H1 (cell line): Measurements from ENCODE around the gene LTN1. TPM values are rescaled to one million over a fixed set of nuclear protein-coding genes. Genes with fewer than 3 reads are reported as not detected.

Source experiments
- CTCF ChIA-PET: fragments of 300-600 bp; sonication (Branson Sonifier 250); formaldehyde crosslinking; loops from one replicate; lab custom pipeline; 2021; ENCODE audit not compliant: partially characterized antibody; lab: Charles Lee
- POLR2A ChIA-PET: fragments of 300-600 bp; sonication (Branson Sonifier 250); formaldehyde crosslinking; loops from one replicate; lab custom pipeline; 2021; ENCODE audit warnings: inconsistent platforms; ENCODE audit not compliant: partially characterized antibody; lab: Charles Lee
- DNase-seq, 2 experiments: peaks; one replicate each; pipeline versions ENCODE4 v3.0.0 to v3.0.0-alpha.2; 2010 to 2022; ENCODE audit warnings: low spot score in 2 of 2, low read depth in 1 of 2, mixed read lengths in 1 of 2
- FAIRE-seq: peaks from 2 replicates; lab custom pipeline; 2011; peaks lifted over from hg19 to GRCh38; lab: Jason Lieb, UNC
- H2AFZ ChIP-seq: 2 replicates; pipeline ENCODE4 v1.8.1; 2012; ENCODE audit warnings: low read length, inconsistent platforms
- H2AK5ac ChIP-seq: 2 replicates; pipeline ENCODE4 v1.6.1; 2013; ENCODE audit warnings: low read depth, low read length
- H2BK120ac ChIP-seq: replicated peaks from 2 replicates; pipeline ENCODE3; 2013; ENCODE audit warnings: low read depth, low read length, inconsistent platforms
- H2BK12ac ChIP-seq: 2 replicates; pipeline ENCODE4 v1.6.1; 2013; ENCODE audit warnings: low read depth, low read length
- H2BK15ac ChIP-seq: 2 replicates; pipeline ENCODE4 v1.6.1; 2013; ENCODE audit warnings: low read length
- H2BK20ac ChIP-seq: 2 replicates; pipeline ENCODE4 v1.6.1; 2013; ENCODE audit warnings: low read length
- H2BK5ac ChIP-seq: 2 replicates; pipeline ENCODE4 v1.6.1; 2013; ENCODE audit warnings: low read depth, low read length
- H3K14ac ChIP-seq: 2 replicates; pipeline ENCODE4 v1.6.1; 2013; ENCODE audit warnings: inconsistent platforms; ENCODE audit not compliant: insufficient read length
- H3K18ac ChIP-seq: 2 replicates; pipeline ENCODE4 v1.6.1; 2013; ENCODE audit warnings: low read length; ENCODE audit errors: extremely low read depth
- H3K23ac ChIP-seq: 2 replicates; pipeline ENCODE4 v1.6.1; 2013; ENCODE audit warnings: inconsistent platforms; ENCODE audit not compliant: insufficient read length
- H3K23me2 ChIP-seq: 2 replicates; pipeline ENCODE4 v1.6.1; 2013; ENCODE audit warnings: low read depth, low read length
- H3K27ac ChIP-seq: 2 replicates; pipeline ENCODE4 v1.6.1; 2011; ENCODE audit warnings: low read depth, low read length, inconsistent platforms
- H3K27me3 ChIP-seq, 4 experiments: replicated peaks in 1 of 4; 1 replicate in 1 of 4; 2 replicates in 3 of 4; pipeline versions ENCODE4 v1.6.1 to v1.8.1; 2011 to 2013; ENCODE audit warnings: low read length in 3 of 4, mild to moderate bottlenecking in 3 of 4, inconsistent platforms in 2 of 4, mixed read lengths in 2 of 4, moderate library complexity in 1 of 4; ENCODE audit not compliant: control insufficient read depth in 3 of 4, insufficient read depth in 3 of 4; ENCODE audit errors: extremely low read depth in 1 of 4
- H3K36me3 ChIP-seq, 4 experiments: 2 replicates each; pipeline versions ENCODE4 v1.6.1 to v1.8.1; 2011 to 2013; ENCODE audit warnings: mild to moderate bottlenecking in 4 of 4, low read length in 3 of 4, moderate library complexity in 2 of 4, control low read depth in 1 of 4, inconsistent platforms in 1 of 4; ENCODE audit not compliant: insufficient read depth in 4 of 4, control insufficient read depth in 2 of 4
- H3K4ac ChIP-seq: replicated peaks from 2 replicates; pipeline ENCODE3; 2013; ENCODE audit warnings: low read length, low read depth, mixed read lengths, inconsistent platforms; ENCODE audit not compliant: insufficient read length
- H3K4me1 ChIP-seq, 4 experiments: replicated peaks in 1 of 4; 1 replicate in 1 of 4; 2 replicates in 3 of 4; pipeline versions ENCODE4 v1.6.1 to v1.8.1; 2011 to 2013; ENCODE audit warnings: low read length in 3 of 4, inconsistent platforms in 2 of 4, mixed read lengths in 1 of 4; ENCODE audit not compliant: insufficient read depth in 4 of 4, control insufficient read depth in 3 of 4
- H3K4me2 ChIP-seq, 2 experiments: 2 replicates each; pipeline versions ENCODE4 v1.6.1 to v1.8.1; 2011 to 2013; ENCODE audit warnings: low read depth in 2 of 2, low read length in 2 of 2, control low read depth in 1 of 2, inconsistent platforms in 1 of 2, mild to moderate bottlenecking in 1 of 2; ENCODE audit not compliant: insufficient read depth in 1 of 2
- H3K4me3 ChIP-seq, 4 experiments: fragments of 200-600, 300-600 bp in 1 of 4; sonication (generic), shearing (Covaris generic), sonication (Bioruptor Twin) in 1 of 4; 2 replicates each; pipeline versions ENCODE4 v1.5.1 to v1.8.1; 2011 to 2016; ENCODE audit warnings: low read length in 4 of 4, low read depth in 3 of 4, control low read depth in 2 of 4, inconsistent platforms in 2 of 4, mild to moderate bottlenecking in 2 of 4, mixed read lengths in 1 of 4, moderate library complexity in 1 of 4; ENCODE audit not compliant: insufficient read depth in 2 of 4; ENCODE audit errors: extremely low read depth in 1 of 4
- H3K56ac ChIP-seq: replicated peaks from 2 replicates; pipeline ENCODE3; 2013; ENCODE audit warnings: low read depth, mild to moderate bottlenecking, mixed read lengths, low read length, inconsistent platforms; ENCODE audit not compliant: insufficient read length
- H3K79me1 ChIP-seq: 2 replicates; pipeline ENCODE4 v1.6.1; 2013; ENCODE audit warnings: low read depth, low read length, control low read depth
- H3K79me2 ChIP-seq, 2 experiments: 2 replicates each; pipeline versions ENCODE4 v1.6.1 to v1.8.1; 2012 to 2013; ENCODE audit warnings: low read length in 2 of 2, mild to moderate bottlenecking in 2 of 2, inconsistent platforms in 1 of 2; ENCODE audit not compliant: insufficient read depth in 2 of 2, control insufficient read depth in 1 of 2
- H3K9ac ChIP-seq, 4 experiments: replicated peaks in 1 of 4; 1 replicate in 1 of 4; 2 replicates in 3 of 4; pipeline versions ENCODE4 v1.6.1 to v1.8.1; 2011 to 2013; ENCODE audit warnings: low read depth in 3 of 4, low read length in 3 of 4, control low read depth in 2 of 4, mild to moderate bottlenecking in 2 of 4, moderate library complexity in 2 of 4, inconsistent platforms in 1 of 4; ENCODE audit errors: extremely low read depth in 1 of 4
- H3K9me3 ChIP-seq, 2 experiments: 2 replicates each; pipeline versions ENCODE4 v1.6.1 to v1.8.1; 2012 to 2013; ENCODE audit warnings: mild to moderate bottlenecking in 2 of 2, moderate library complexity in 2 of 2, control low read depth in 1 of 2, inconsistent platforms in 1 of 2, low read depth in 1 of 2, low read length in 1 of 2, mixed read lengths in 1 of 2; ENCODE audit not compliant: insufficient read depth in 2 of 2
- H4K20me1 ChIP-seq, 2 experiments: replicated peaks in 1 of 2; 2 replicates each; pipeline versions ENCODE3 to v1.8.1; 2011 to 2013; ENCODE audit warnings: inconsistent platforms in 2 of 2, low read length in 2 of 2, mild to moderate bottlenecking in 1 of 2; ENCODE audit not compliant: insufficient read depth in 2 of 2, control insufficient read depth in 1 of 2
- H4K5ac ChIP-seq: 2 replicates; pipeline ENCODE4 v1.6.1; 2013; ENCODE audit warnings: low read length, low read depth, mixed read lengths, inconsistent platforms; ENCODE audit not compliant: insufficient read length
- H4K8ac ChIP-seq: 2 replicates; pipeline ENCODE4 v1.8.0; 2013; ENCODE audit warnings: mild to moderate bottlenecking, moderate library complexity, low read length, inconsistent platforms; ENCODE audit not compliant: insufficient read depth; ENCODE audit errors: extremely low read depth
- H4K91ac ChIP-seq: replicated peaks from 2 replicates; pipeline ENCODE3; 2013; ENCODE audit warnings: low read length, mixed read lengths, inconsistent platforms; ENCODE audit not compliant: insufficient read length
- ASH2L ChIP-seq: fragments of 200-600, 300-600 bp; sonication (generic); IDR thresholded peaks from one replicate; pipeline ENCODE4 v1.7.1; 2017; ENCODE audit warnings: low read length
- ATF2 ChIP-seq: IDR thresholded peaks from 2 replicates; pipeline ENCODE4 v1.6.1; 2012; ENCODE audit warnings: low read length, inconsistent platforms
- CBX5 ChIP-seq: fragments of 300-800, 300-1000 bp; sonication (generic); IDR thresholded peaks from 2 replicates; pipeline ENCODE4 v1.7.1; 2016; ENCODE audit warnings: antibody characterized with exemption, low read length, low read depth
- CREB1 ChIP-seq: IDR thresholded peaks from 2 replicates; pipeline ENCODE4 v1.6.1; 2012; ENCODE audit warnings: inconsistent platforms
- GTF2F1 ChIP-seq: IDR thresholded peaks from 2 replicates; pipeline ENCODE4 v1.6.1; 2012; ENCODE audit warnings: low read depth, low read length, improper control_type of control experiment, borderline replicate concordance
- HDAC2 ChIP-seq, 2 experiments: fragments of 300-600 bp in 1 of 2; sonication (generic) in 1 of 2; IDR thresholded peaks; 2 replicates each; pipeline ENCODE4 v1.6.1; 2011 to 2012; ENCODE audit warnings: low read depth in 2 of 2, low read length in 2 of 2, mild to moderate bottlenecking in 2 of 2, moderate library complexity in 2 of 2, borderline replicate concordance in 1 of 2, inconsistent platforms in 1 of 2
- KDM1A ChIP-seq: fragments of 200-600, 300-600 bp; sonication (generic); IDR thresholded peaks from 2 replicates; pipeline ENCODE4 v1.7.1; 2016; ENCODE audit warnings: mild to moderate bottlenecking, low read length, borderline replicate concordance
- NANOG ChIP-seq: IDR thresholded peaks from 2 replicates; pipeline ENCODE4 v1.6.1; 2011; ENCODE audit warnings: low read length, low read depth, mild to moderate bottlenecking, inconsistent platforms; ENCODE audit not compliant: insufficient read depth, poor library complexity, severe bottlenecking
- POU5F1 ChIP-seq: IDR thresholded peaks from 2 replicates; pipeline ENCODE4 v1.6.1; 2011; ENCODE audit warnings: low read depth, mild to moderate bottlenecking, low read length, moderate library complexity
- SIX5 ChIP-seq: IDR thresholded peaks from 2 replicates; pipeline ENCODE4 v1.6.1; 2011; ENCODE audit warnings: mild to moderate bottlenecking, low read depth, low read length
- TAF1 ChIP-seq: IDR thresholded peaks from 2 replicates; pipeline ENCODE4 v1.6.1; 2011; ENCODE audit warnings: mild to moderate bottlenecking, low read depth, low read length
- TBP ChIP-seq: IDR thresholded peaks from 2 replicates; pipeline ENCODE4 v1.6.1; 2011; ENCODE audit warnings: low read depth, low read length, improper control_type of control experiment
- WGBS, 2 experiments: shearing (Covaris generic) in 1 of 2; methylation state at CpG; one replicate each; pipeline versions ENCODE4 v1.1.6 to v1.1.7; 2013 to 2015; ENCODE audit warnings: low lambda C conversion rate in 2 of 2, mixed read lengths in 2 of 2, inconsistent platforms in 1 of 2, low coverage in 1 of 2, missing lambda C conversion rate in 1 of 2; ENCODE audit not compliant: insufficient replicate concordance in 2 of 2, insufficient coverage in 1 of 2, insufficient read length in 1 of 2; ENCODE audit errors: extremely low coverage in 1 of 2, missing lambda C conversion rate in 1 of 2; 5-methylcytosine and 5-hydroxymethylcytosine counted together
- polyA plus RNA-seq, 7 experiments: library from polyadenylated mRNA; depleted of rRNA in 3 of 7; stranded (reverse) in 5 of 7; unstranded in 2 of 7; fragments of >200 nt in 5 of 7; fragments of 200-250 nt in 2 of 7; gene quantifications; 1 replicate in 5 of 7; 2 replicates in 1 of 7; 4 replicates in 1 of 7; pipeline versions ENCODE4 v1.2.1 to v1.2.3, GENCODE V29; 2011 to 2013; ENCODE audit warnings: missing spikeins in 2 of 7, mixed read lengths in 2 of 7
- total RNA-seq: library from RNA; stranded (reverse); fragmentation: NEBNext Ultra II Directional; extraction: Animal tissue kit (Norgen Biotek cat#: 25700); gene quantifications from 2 replicates; pipeline ENCODE4 v1.2.1, GENCODE V29; 2021
- TF ChIP-seq, protein P1 (sequence below): IDR thresholded peaks from 2 replicates; pipeline ENCODE4 v1.6.1; 2012; ENCODE audit warnings: inconsistent platforms

LTN1 gene
- total and polyA plus RNA-seq, 2 of the 8 experiments (the other 6 are each of a cell fraction or from before 2014, with no cell fraction given): 3.2 to 23.5 TPM

- no peak overlapping the region for H2BK20ac ChIP-seq
- H3K36me3 ChIP-seq: peaks cover 0 to 13% (median 5%) of the 10 kb centered on the region in 4 experiments; a peak in 4 of 8 replicates
- no peak overlapping the region for H3K56ac ChIP-seq
- no peak for DNase-seq
- H2BK12ac ChIP-seq: no peak overlapping the region
- ChIA-PET POLR2A (no interaction called here), CTCF (no interaction called here)
- no peaks in the 10 kb centered on the region; a peak in 1 of 7 replicates for H3K4me1 ChIP-seq
- no peaks in the 10 kb centered on the region for H4K20me1 ChIP-seq
- no peak overlapping the region for H2BK5ac ChIP-seq
- no peak overlapping the region for H3K23ac ChIP-seq
- H3K27me3 ChIP-seq: no peaks in the 10 kb centered on the region; a peak in 1 of 7 replicates
- H4K91ac ChIP-seq: no peak overlapping the region
- H3K79me2 ChIP-seq: no peaks in the 10 kb centered on the region
- no peaks in the 10 kb centered on the region for H3K9me3 ChIP-seq
- H4K5ac ChIP-seq: no peak overlapping the region
- H3K9ac ChIP-seq: no peak overlapping the region
- no peak overlapping the region for H2AK5ac ChIP-seq
- H2AFZ ChIP-seq: 0 out of 2 replicates have a peak overlapping the region, but pooled peaks have one; percentile 87
- FAIRE-seq: no peak
- H3K14ac ChIP-seq: no peak overlapping the region
- H3K4me2 ChIP-seq: no peak overlapping the region; a peak in 1 of 4 replicates
- H3K79me1 ChIP-seq: no peaks in the 10 kb centered on the region
- no peak overlapping the region for H4K8ac ChIP-seq
- no peaks in the 10 kb centered on the region for H3K23me2 ChIP-seq
- WGBS, 2 experiments: 90% methylated on average over 6 of the region's 6 CpGs; no CpG with 5 or more reads in 1 of the 2 experiments
- H3K4me3 ChIP-seq: peak overlapping the region in 1 of 4 experiments; percentile 71; a peak in 1 of 8 replicates
- no peak overlapping the region for H2BK15ac ChIP-seq
- H3K4ac ChIP-seq: no peak overlapping the region
- no peak overlapping the region for H2BK120ac ChIP-seq
- no peak overlapping the region for H3K18ac ChIP-seq
- H3K27ac ChIP-seq: no peak overlapping the region
- TF ChIP-seq SIX5 (no peak), NANOG (no peak), TAF1 (no peak), TBP (no peak), POU5F1 (no peak), CREB1 (no peak), CBX5 (no peak), HDAC2 (IDR thresholded peaks at IDR 0.05; ENCODE audit: borderline replicate concordance in 1 of 2, low read depth in 2 of 2, low read length in 2 of 2) (no peak), ATF2 (no peak), GTF2F1 (no peak), ASH2L (no peak), KDM1A (no peak)
- TF ChIP-seq, protein P1, sequence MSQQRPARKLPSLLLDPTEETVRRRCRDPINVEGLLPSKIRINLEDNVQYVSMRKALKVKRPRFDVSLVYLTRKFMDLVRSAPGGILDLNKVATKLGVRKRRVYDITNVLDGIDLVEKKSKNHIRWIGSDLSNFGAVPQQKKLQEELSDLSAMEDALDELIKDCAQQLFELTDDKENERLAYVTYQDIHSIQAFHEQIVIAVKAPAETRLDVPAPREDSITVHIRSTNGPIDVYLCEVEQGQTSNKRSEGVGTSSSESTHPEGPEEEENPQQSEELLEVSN: no peak
Measured at GRCh38 chr21:28885853-28886177, 106.9 kb downstream of the LTN1 start.
